Right kidney (tissue), 1 donor: Measurements from ENCODE around the gene RAB31.

ENCODE experiments used
- DNase-seq: peaks from one replicate; pipeline ENCODE4 v3.0.0-alpha.2; 2016

RAB31 gene

GRCh38 chr18:9711361-9712129 is 3.4 kb downstream of the RAB31 start:
- DNase-seq, result no peak

DNA sequence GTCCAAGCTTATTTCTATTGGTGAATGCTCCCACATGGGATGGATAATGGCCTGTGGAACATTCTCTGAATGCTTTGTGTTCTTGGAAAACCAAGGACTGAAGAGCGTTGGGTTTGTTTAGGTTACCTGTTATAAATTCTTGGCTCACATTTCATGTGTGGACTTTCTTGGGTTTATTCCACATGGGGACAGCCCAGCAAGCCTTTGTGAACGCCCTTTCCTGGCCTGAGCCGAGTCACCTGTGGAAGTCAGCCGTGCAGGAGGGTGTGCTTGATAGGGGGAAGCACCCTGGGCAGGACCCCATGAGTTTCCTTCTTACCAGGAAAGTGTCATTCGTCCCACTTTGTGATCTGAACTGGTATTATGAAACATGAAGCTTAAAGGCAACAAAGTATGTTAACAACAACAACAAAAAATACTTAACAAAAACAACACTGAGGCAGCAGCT is 4.1 kb downstream of the RAB31 start:
- DNase-seq, result no peak

GRCh38 chr18:9712611-9713010 is 4.5 kb downstream of the RAB31 start:
- no peak for DNase-seq

GRCh38 chr18:9714266-9715087 is 6.4 kb downstream of the RAB31 start:
- DNase-seq, result no peak

DNA sequence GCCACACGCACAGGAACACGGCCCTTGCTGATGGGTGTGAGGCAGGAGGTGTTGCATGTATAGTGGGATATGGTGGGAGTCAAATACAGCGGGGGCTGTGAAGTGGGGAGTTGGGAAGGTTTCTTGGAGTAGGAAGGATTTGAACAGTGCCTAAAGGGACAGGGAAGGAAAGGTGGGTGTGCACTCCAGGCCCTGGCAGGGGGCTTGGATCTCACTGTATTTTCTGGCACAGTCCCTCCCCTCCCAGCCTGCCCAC is 6.9 kb downstream of the RAB31 start:
- no peak for DNase-seq

DNA sequence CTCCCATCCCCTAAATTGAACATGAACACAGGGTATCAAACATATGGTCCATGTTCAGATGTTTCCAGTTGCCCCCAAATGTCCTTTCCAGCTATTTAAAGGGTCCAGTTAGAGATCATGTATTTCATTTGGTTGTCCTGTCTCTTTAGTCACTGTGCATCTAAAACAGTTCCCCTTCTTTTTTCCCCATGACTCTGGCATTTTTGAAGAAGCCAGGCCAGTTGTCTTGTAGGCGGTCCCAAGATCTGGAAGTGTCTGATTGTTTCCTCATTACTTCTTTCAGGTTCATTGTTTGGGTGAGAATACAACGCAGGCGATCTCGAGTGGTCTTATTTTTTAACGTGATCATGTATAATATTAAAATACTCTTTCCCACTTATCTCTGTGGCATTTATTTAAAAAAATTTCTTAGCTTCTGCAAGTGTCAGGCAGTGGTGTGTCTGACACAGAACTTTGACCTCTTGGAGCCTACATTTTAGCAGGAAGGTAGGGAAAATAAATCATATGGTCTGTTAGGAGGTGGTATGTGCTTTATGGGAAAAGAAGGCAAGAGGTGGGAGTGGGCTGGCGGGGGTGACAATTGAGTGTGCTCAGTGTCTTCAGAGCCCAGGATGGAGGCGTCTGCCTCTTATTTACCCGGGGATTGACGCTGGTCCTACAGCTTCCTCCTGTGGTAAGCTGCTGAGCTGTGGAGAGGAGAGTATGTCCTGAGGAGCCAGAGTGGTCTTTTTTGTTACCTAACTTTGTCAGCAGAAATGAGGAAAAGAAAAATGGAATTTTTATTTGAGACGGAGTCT is 8.1 kb downstream of the RAB31 start:
- DNase-seq, result no peak

GRCh38 chr18:9716780-9717563 is 8.9 kb downstream of the RAB31 start:
- DNase-seq, result no peak

GRCh38 chr18:9719421-9719981 is 11.4 kb downstream of the RAB31 start:
- no peak for DNase-seq

GRCh38 chr18:9720327-9720726 is 12.2 kb downstream of the RAB31 start:
- DNase-seq, result no peak

- DNase-seq, result no peak
Measured at GRCh38 chr18:9721893-9722550, 13.9 kb downstream of the RAB31 start.

DNA sequence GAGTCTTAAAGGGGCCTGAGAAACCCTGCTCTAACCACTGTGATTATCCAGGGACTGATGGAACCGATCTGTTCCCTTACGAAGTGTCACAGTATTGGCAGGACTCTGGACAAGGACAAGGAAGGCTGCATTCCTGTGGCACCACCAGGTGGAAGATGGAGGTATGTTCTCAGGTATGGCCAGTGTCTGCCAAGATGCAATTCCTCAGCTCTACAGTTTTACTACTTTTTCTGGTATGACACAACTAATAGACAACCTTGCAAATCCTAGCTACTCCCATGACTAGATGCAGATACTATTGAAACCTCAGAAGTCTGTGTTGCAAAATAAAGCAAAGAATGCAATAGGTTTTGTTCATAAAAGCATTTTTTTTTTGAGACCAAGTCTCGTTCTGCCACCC is 14.6 kb downstream of the RAB31 start:
- no peak for DNase-seq

DNA sequence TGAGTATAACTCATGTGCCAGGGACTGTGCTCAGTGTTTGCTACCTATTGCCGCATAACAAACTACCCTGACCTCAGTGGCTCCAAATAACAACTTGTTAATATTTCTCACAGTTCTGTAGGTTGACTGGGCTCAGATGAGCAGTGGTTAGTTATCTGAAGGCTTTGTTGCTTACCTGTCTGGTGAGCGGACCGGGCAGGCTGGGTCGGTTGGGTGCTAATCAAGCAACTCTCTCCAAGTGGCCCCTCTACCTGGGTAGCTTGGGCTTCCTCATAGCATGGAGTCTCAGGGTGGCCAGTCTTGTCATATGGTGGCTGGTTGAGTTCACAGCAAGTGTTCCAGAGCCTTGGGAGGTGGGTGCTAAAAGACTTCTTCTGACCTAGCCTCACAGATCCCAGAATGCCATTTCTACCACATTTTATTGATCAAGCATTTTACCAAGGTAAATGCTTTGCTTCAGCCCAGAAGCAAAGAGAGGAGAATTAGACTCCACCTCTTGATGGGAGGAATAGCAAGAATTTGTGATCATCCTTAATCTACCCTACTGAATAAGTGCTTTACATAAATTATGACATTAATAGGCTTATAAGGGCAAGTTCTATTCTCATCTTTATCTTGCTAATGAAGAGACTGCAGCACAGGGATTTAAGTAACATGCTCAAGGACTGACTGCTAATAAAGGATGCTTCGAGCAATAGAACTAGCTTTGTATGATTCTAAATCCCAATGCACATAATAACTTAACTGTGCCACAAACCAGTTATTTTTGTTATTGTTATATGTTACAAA is 16.9 kb downstream of the RAB31 start:
- DNase-seq, result no peak

DNA sequence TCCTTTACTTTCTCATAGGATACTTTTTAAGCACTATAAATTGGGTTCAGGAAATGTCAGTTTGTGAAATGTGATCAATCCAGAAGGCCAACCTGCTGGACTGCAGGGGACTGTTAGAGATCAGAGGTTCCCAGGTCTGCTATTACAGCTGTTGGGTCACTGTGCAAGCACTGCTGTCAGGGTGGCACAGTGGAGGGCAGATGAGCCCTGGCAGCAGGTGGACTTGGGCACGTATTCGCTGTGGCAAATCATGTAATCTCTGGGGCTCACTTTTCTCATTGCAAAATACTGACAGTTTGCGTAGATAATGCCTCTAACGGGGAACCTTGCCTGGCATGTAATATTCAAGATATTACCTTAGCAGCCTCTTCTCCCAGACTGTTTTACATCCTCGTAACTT is 18.1 kb downstream of the RAB31 start:
- no peak for DNase-seq

- DNase-seq, result no peak
Measured at GRCh38 chr18:9726936-9727335, 18.8 kb downstream of the RAB31 start.

GRCh38 chr18:9730786-9731185 is 22.7 kb downstream of the RAB31 start:
- no peak for DNase-seq

GRCh38 chr18:9731380-9731779 is 23.3 kb downstream of the RAB31 start:
- no peak for DNase-seq

GRCh38 chr18:9732031-9732430 is 23.9 kb downstream of the RAB31 start:
- DNase-seq, result no peak

GRCh38 chr18:9734189-9734588 is 26.1 kb downstream of the RAB31 start:
- no peak for DNase-seq

GRCh38 chr18:9735238-9735637 is 27.1 kb downstream of the RAB31 start:
- no peak for DNase-seq

DNA sequence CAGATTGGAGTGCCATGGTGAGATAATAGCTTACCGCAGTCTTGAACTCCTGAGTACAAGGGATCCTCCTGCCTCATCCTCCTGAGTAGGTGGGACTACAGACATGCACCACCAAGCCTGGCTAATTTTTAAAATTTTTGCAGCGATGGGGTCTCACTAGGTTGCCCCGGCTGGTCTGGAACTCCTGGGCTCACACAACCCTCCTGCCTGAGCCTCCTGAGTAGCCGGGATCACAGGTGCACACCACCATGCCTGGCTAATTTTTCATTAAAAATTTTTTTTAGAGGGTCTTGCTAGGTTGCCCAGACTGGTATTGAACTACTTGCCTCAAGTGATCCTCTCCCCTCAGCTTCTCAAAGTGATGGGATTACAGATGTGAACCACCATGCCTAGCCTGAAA is 27.8 kb downstream of the RAB31 start:
- no peak for DNase-seq
